ENCODE measurements around the gene LRFN4.
A peak's percentile ranks its signal among the peaks of the same experiment; 100 is the strongest.

Gene LRFN4

GRCh38 chr11:66889960-66890359 is 33.1 kb downstream of the LRFN4 start:
- no peak for DNase-seq (ENCODE audit: low read depth)

DNA sequence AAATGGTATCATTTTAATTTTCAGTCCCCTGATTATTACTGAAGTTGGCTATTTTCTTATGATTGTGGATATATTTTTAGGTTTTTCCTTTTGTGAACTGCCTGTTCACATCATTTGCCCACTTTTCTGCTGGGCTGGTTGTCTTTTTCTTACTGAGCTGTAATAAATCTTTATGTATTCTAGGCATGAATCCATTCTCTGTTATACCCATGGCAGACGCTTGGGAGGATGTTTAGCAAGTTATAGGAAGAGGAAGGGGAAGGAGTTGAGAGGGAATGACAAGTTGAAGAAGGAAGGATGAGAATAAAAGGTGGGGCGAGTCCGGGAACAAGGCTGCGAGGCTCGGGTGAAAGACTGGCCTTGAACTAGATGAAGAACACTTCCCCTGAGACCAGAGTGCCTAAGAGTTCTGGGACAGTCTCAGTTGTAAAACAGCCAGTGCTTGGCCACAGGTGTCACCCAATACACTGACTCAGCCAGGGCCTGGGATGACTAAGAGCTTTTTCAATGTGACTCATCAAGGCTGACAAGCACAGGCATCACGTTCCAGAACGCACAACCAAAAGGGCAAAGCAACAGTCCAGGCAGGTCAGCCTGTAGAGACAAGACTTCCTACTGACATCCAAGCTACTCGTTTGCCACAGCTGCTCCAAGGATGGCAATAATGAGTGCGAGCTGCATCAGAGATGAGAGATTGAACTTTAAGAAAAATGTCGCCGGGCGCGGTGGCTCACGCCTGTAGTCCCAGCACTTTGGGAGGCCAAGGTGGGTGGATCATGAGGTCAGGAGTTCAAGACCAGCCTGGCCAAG is 35.2 kb downstream of the LRFN4 start:
- peak; percentile 25 for DNase-seq (ENCODE audit: low read depth)

GRCh38 chr11:66892911-66893310 is 36.0 kb downstream of the LRFN4 start:
- DNase-seq (ENCODE audit: low read depth), result no peak

DNA sequence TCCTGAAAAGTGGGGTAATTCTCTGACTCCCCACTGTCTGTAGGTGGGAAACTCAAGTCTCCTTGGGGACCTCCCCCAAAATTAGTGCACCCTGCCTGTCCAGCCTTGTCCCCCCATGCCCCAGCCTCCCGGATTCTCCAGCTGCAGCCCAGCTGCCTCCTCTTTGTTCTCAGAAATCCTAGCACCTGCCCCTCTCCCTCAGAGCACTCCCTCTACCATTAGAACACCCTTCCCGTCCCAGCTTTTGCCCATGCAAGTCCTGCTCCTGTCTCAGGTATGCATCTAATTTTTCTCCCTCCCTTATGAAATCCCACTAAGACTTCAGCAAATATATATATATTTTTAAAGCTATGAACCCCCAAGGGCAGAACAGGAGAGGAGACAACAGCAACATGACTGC is 37.3 kb downstream of the LRFN4 start:
- DNase-seq (ENCODE audit: low read depth), result no peak

DNA sequence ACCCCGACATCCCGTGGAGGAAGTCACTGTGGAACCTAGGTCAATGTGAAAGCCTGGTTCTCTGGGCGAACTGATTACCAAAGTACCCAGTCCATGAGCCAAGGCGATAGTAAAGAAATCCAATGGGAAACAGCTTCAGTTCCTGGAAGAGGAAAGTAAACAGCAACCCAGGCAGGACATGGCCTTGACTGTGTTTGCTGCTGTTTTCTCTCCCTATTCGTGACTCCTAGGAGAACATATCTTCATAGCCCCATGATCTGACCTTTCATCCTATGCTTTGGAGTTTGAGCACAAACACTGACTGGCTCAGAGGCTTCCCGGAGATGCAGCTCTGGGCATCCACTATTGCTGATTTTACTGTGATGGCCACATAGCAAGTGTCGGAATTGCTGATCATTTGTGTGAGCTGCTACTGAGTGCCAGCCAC is 45.1 kb downstream of the LRFN4 start:
- DNase-seq (ENCODE audit: low read depth), result no peak

GRCh38 chr11:66902486-66903177 is 45.8 kb downstream of the LRFN4 start:
- no peak for DNase-seq (ENCODE audit: low read depth)

DNA sequence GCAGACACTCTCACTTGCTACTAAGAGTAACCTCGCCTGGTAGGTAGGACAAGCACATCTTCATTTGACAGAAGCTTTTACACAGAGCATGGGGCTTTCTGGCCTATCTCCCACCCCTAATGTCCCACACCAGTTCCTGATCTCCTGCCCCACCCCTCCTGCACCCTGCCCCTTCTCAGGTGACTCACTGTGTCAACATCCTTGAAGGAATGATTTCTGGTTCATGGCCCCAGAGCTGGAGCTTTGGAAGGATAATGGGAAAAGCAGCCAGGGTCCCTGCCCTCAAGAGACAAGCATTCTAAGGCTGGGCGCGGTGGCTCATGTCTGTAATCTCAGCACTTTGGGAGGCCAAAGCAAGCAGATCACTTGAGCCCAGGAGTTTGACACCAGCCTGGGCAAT is 47.2 kb downstream of the LRFN4 start:
- DNase-seq (ENCODE audit: low read depth), result no peak

GRCh38 chr11:66904561-66904960 is 47.7 kb downstream of the LRFN4 start:
- no peak for DNase-seq (ENCODE audit: low read depth)

DNA sequence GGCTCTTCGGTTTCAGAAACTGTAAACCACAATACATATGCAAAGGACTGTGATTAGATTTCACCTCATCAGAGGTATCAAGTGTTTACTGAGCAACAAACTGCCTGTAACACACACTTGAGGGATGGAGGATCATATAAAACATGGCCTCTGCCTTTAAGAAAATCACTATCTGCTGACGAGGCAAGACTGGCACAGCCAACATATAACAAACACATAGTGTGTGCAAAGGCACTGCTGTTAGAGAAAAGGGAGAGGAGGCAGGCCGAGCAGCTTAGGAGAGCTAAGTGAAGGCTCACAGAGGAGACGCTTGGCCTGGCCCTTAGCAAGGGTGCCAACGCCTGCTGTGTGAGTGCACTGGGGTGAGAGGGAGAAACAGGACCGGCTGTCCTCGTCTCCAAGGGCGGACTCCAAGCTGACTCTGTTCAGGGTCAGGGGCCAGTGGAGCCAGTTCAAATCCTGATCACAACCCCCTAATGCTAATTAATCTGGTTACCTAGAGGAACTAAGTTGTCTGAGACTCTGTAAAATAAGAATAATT is 48.2 kb downstream of the LRFN4 start:
- DNase-seq (ENCODE audit: low read depth), result no peak

DNA sequence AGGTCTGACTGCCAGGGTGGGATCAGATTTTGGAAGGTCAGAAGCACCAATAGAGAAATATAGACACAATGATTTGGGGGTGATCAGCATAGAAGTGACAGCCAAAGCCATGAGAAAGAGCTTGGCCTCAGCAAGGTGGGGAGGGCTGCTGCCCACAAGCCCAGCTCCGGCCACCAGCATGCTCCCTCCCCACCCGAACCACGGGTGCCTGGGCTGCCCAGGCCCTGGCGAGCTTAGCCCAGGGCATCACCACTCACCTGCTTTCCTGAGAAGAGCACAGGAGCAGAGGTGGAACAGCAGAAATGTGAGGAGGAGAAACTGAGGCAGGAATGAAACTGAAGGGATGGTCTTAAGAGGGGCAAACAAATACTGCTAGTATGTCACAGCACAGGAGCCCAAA is 48.8 kb downstream of the LRFN4 start:
- no peak for DNase-seq (ENCODE audit: low read depth)

DNA sequence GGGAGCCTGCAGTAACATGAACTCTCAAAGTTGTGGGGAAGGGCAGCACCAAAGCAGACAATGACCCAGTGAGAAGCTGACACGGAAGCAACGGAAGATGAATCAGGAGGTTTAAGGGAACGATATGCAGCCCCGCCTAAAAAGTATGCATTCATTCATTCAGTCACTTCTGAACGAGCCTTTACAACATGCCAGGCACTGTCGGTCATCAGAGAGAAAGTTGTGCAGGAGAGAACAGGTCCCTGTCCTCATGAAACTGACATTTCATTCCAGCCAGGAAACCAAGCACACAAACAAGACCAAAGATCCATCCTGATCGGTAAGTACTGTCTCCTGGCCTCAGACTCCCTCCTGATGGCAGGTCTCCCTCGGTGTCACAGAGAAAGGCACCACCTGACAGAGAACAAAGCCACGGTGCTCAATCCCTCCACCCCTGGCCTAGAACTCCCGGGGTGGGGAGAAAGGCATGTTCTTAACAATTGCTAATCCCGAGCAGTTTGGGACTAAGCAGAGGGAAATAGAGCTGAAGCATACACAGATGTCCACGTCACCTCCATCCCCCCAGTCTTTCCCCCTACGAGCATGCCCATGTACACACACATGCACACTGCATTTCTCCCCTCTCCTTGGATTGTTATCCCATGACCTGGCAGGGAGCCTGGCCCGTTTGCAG is 49.3 kb downstream of the LRFN4 start:
- no peak for DNase-seq (ENCODE audit: low read depth)

- no peak for DNase-seq (ENCODE audit: low read depth)
These were observed 51.1 kb downstream of the LRFN4 start for GRCh38 chr11:66907751-66908630.

DNA sequence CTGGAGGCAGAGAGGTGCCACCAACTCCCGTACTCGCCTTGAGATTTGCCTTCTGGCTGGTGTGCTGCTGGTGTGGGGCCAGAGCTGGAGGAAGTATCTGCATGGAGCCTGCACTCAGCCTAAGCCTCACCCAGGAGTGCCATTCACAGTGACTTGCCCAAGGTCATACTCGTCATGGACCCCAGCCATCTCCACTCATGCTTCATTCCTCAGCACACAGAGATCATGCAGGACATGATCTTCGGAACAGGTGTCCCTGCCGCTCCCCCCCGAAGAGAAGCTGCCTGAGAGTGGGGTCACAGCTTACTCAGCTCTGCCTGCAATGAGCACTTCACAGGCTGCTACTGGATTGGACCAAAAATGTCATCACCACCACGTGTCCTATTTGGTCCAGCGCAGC is 52.3 kb downstream of the LRFN4 start:
- DNase-seq (ENCODE audit: low read depth), result no peak

DNA sequence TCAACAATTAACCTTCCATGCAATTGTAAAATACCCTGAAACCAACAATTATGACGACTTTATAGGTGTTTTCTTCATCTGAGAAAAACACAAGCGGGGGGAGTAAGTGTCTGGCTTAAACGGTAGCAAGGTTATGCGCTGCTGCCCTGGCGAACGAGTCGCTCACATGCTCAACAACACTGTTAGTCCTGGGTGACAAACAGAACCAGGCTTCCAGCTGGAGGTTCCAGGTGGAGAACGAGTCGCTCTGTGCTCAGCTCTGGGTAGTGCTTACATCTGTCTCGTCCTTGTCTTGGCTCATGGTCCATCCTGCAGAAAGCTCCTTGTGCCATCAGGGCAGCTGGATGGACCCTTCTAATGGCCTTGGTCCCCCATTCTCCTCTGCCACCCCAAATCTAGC is 53.2 kb downstream of the LRFN4 start:
- DNase-seq (ENCODE audit: low read depth), result no peak

Measured in stimulated activated CD8-positive, alpha-beta memory T cell treated with anti-CD3 and anti-CD28 coated beads, Interleukin-4, amount 100 ng/mL, for 24 hours (primary cell).